GM23338 (cell line): ENCODE measurements around the gene ARRB1. TPM values are rescaled to one million over a fixed set of nuclear protein-coding genes. Genes with fewer than 3 reads are reported as not detected.

Experiments used
- ATAC-seq: fragments of 200-7000 bp; cut with Tn5 transposase; 3 replicates; pipeline ENCODE4 v1.9.1; 2020
- DNase-seq: peaks from one replicate; pipeline ENCODE4 v3.0.0-alpha.2; 2015; ENCODE audit warnings: low spot score
- H2AFZ ChIP-seq: fragments of 200-600 bp; sonication (generic); 2 replicates; pipeline ENCODE4 v1.8.0; 2016; ENCODE audit warnings: antibody characterized with exemption, mild to moderate bottlenecking, moderate library complexity
- H3F3A ChIP-seq: fragments of 200-600 bp; sonication (generic); replicated peaks from 2 replicates; pipeline ENCODE4 v1.8.0; 2017; ENCODE audit warnings: antibody characterized with exemption, mixed run types, low read depth
- H3K27ac ChIP-seq: fragments of 200-600 bp; sonication (generic); 2 replicates; pipeline ENCODE4 v1.6.1; 2016; ENCODE audit warnings: low read depth
- H3K27me3 ChIP-seq: fragments of 200-600 bp; sonication (generic); 2 replicates; pipeline ENCODE4 v1.8.0; 2016; ENCODE audit warnings: mild to moderate bottlenecking, mixed run types, moderate library complexity; ENCODE audit not compliant: insufficient read depth
- H3K36me3 ChIP-seq: fragments of 200-600 bp; sonication (generic); 2 replicates; pipeline ENCODE4 v1.8.0; 2016; ENCODE audit warnings: mild to moderate bottlenecking; ENCODE audit not compliant: insufficient read depth
- H3K4me1 ChIP-seq: fragments of 200-600 bp; sonication (generic); 2 replicates; pipeline ENCODE4 v1.8.0; 2016; ENCODE audit warnings: mild to moderate bottlenecking, moderate library complexity; ENCODE audit not compliant: insufficient read depth
- H3K4me2 ChIP-seq: fragments of 200-600 bp; sonication (generic); 2 replicates; pipeline ENCODE4 v1.7.1; 2017; ENCODE audit warnings: mixed run types
- H3K4me3 ChIP-seq: fragments of 200-600 bp; sonication (generic); 2 replicates; pipeline ENCODE4 v1.6.1; 2016; ENCODE audit warnings: mixed run types
- H3K79me2 ChIP-seq: fragments of 200-600 bp; sonication (generic); replicated peaks from 2 replicates; pipeline ENCODE4 v1.8.0; 2017; ENCODE audit warnings: mild to moderate bottlenecking; ENCODE audit not compliant: insufficient read depth
- H3K9me2 ChIP-seq: fragments of 200-600 bp; sonication (generic); 2 replicates; pipeline ENCODE4 v1.8.0; 2017; ENCODE audit not compliant: insufficient read depth
- H4K20me1 ChIP-seq: fragments of 200-600 bp; sonication (generic); replicated peaks from 2 replicates; pipeline ENCODE4 v1.8.0; 2017; ENCODE audit warnings: mild to moderate bottlenecking; ENCODE audit not compliant: insufficient read depth
- H3K27ac Mint-ChIP-seq: 2 replicates; pipeline ENCODE4 v1.8.0; 2020; ENCODE audit warnings: inconsistent platforms, mild to moderate bottlenecking, moderate library complexity, mixed read lengths
- H3K27me3 Mint-ChIP-seq: 3 replicates; pipeline ENCODE4 v1.8.0; 2022; ENCODE audit warnings: low read depth, mild to moderate bottlenecking, moderate library complexity, mixed read lengths, inconsistent platforms; ENCODE audit not compliant: insufficient read depth, poor library complexity
- H3K36me3 Mint-ChIP-seq: 3 replicates; pipeline ENCODE4 v1.8.0; 2021; ENCODE audit warnings: low read depth, mild to moderate bottlenecking, inconsistent platforms, moderate library complexity, mixed read lengths
- H3K4me1 Mint-ChIP-seq: 3 replicates; pipeline ENCODE4 v1.8.0; 2020; ENCODE audit warnings: mild to moderate bottlenecking, inconsistent platforms, mixed read lengths
- H3K4me3 Mint-ChIP-seq: 3 replicates; pipeline ENCODE4 v1.8.0; 2021; ENCODE audit warnings: moderate library complexity, mild to moderate bottlenecking, inconsistent platforms, mixed read lengths
- H3K9me3 Mint-ChIP-seq: 3 replicates; pipeline ENCODE4 v1.8.0; 2020; ENCODE audit warnings: moderate library complexity, mild to moderate bottlenecking, inconsistent platforms, mixed read lengths
- CREB1 ChIP-seq: fragments of 250-450 bp; sonication (Bioruptor Pico); IDR thresholded peaks from 2 replicates; pipeline ENCODE4 v1.5.0; 2020; ENCODE audit warnings: low read depth, mild to moderate bottlenecking, moderate library complexity
- EZH2 ChIP-seq: fragments of 200-600 bp; sonication (generic); IDR thresholded peaks from one replicate; pipeline ENCODE4 v1.8.0; 2017; ENCODE audit warnings: antibody characterized with exemption, mild to moderate bottlenecking, low read depth; ENCODE audit not compliant: unreplicated experiment
- EZH2phosphoT487 ChIP-seq: fragments of 200-600 bp; sonication (generic); IDR thresholded peaks from one replicate; pipeline ENCODE4 v1.8.1; 2018; ENCODE audit warnings: antibody characterized with exemption; ENCODE audit not compliant: unreplicated experiment
- NANOG ChIP-seq: IDR thresholded peaks from 2 replicates; pipeline ENCODE4 v1.6.1; 2016; ENCODE audit warnings: antibody characterized with exemption, borderline replicate concordance
- POLR2AphosphoS5 ChIP-seq: IDR thresholded peaks from 2 replicates; pipeline ENCODE4 v1.6.1; 2016; ENCODE audit warnings: antibody characterized with exemption, low read depth
- STAT1 ChIP-seq: IDR thresholded peaks from one replicate; pipeline ENCODE4 v1.6.1; 2016; ENCODE audit warnings: antibody characterized with exemption; ENCODE audit not compliant: unreplicated experiment
- ZNF114 ChIP-seq: fragments of 250-450 bp; sonication (Bioruptor Pico); IDR thresholded peaks from 2 replicates; pipeline ENCODE4 v1.5.0; 2020; ENCODE audit warnings: mild to moderate bottlenecking, moderate library complexity
- ZNF331 ChIP-seq: fragments of 250-450 bp; sonication (Bioruptor Pico); IDR thresholded peaks from 2 replicates; pipeline ENCODE4 v1.5.0; 2020; ENCODE audit warnings: low read depth, mild to moderate bottlenecking, moderate library complexity
- polyA plus RNA-seq: library from polyadenylated mRNA; unstranded; fragments of >200 nt; fragmentation: Nextera tagmentation; extraction: Ambion mirVana; gene quantifications from 2 replicates; pipeline ENCODE4 v1.2.1, GENCODE V29; 2016
- total RNA-seq: library from RNA; depleted of rRNA; stranded (reverse); fragments of >200 nt; shearing (Covaris generic); gene quantifications from 2 replicates; pipeline ENCODE4 v1.2.3, GENCODE V29; 2014
- TF ChIP-seq, protein P1 (sequence below): IDR thresholded peaks from one replicate; pipeline ENCODE4 v1.6.1; 2018; ENCODE audit warnings: antibody characterized with exemption; ENCODE audit not compliant: unreplicated experiment
- TF ChIP-seq, protein P2 (sequence below): IDR thresholded peaks from 2 replicates; pipeline ENCODE4 v1.6.1; 2016; ENCODE audit warnings: antibody characterized with exemption
- TF ChIP-seq, protein P3 (sequence below): fragments of 250-450 bp; sonication (Bioruptor Pico); IDR thresholded peaks from 2 replicates; pipeline ENCODE4 v1.5.0; 2020; ENCODE audit warnings: mild to moderate bottlenecking, moderate library complexity

ARRB1 gene
- total and polyA plus RNA-seq, 2 experiments from 2014 or later: 6.3 to 11.1 TPM

DNA sequence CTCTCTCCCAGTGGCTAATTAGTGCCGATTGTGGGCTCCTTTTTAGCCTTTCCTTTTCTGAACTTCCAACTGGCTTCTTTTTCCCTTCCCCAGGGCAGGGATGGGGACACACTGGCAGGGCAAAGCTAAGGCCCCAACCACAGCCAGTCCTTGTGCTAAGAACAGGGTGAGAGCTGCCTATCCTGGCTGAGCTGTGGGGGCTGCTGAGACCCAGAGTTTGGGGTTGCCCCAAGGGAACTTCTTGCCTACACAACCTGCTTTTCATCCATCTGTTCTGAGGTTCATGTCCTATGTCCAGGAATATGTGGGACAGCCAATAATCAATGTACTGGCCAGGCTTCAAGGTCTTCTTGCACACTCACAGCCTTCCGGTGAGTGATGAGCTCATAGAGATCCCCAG, 120.8 kb downstream of the ARRB1 start:
- H3K27me3 ChIP-seq: no peaks in the 10 kb centered on the region
- no peaks in the 10 kb centered on the region for H3K79me2 ChIP-seq
- TF ChIP-seq EZH2phosphoT487: no peak
- TF ChIP-seq, protein P1, sequence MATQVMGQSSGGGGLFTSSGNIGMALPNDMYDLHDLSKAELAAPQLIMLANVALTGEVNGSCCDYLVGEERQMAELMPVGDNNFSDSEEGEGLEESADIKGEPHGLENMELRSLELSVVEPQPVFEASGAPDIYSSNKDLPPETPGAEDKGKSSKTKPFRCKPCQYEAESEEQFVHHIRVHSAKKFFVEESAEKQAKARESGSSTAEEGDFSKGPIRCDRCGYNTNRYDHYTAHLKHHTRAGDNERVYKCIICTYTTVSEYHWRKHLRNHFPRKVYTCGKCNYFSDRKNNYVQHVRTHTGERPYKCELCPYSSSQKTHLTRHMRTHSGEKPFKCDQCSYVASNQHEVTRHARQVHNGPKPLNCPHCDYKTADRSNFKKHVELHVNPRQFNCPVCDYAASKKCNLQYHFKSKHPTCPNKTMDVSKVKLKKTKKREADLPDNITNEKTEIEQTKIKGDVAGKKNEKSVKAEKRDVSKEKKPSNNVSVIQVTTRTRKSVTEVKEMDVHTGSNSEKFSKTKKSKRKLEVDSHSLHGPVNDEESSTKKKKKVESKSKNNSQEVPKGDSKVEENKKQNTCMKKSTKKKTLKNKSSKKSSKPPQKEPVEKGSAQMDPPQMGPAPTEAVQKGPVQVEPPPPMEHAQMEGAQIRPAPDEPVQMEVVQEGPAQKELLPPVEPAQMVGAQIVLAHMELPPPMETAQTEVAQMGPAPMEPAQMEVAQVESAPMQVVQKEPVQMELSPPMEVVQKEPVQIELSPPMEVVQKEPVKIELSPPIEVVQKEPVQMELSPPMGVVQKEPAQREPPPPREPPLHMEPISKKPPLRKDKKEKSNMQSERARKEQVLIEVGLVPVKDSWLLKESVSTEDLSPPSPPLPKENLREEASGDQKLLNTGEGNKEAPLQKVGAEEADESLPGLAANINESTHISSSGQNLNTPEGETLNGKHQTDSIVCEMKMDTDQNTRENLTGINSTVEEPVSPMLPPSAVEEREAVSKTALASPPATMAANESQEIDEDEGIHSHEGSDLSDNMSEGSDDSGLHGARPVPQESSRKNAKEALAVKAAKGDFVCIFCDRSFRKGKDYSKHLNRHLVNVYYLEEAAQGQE: no peak
- TF ChIP-seq EZH2: no peak
- no peak for TF ChIP-seq POLR2AphosphoS5
- TF ChIP-seq CREB1 (CRISPR knock-in tag): no peak
- no peak overlapping the region for H3K27ac ChIP-seq
- Mint-ChIP-seq H3K27ac (no peak overlapping the region), H3K9me3 (no peaks in the 10 kb centered on the region), H3K27me3 (peaks cover 3% of the 10 kb centered on the region), H3K4me1 (peaks cover 11% of the 10 kb centered on the region), H3K4me3 (no peak overlapping the region), H3K36me3 (no peaks in the 10 kb centered on the region)
- no peaks in the 10 kb centered on the region for H3F3A ChIP-seq
- no peaks in the 10 kb centered on the region for H4K20me1 ChIP-seq
- H3K4me3 ChIP-seq: no peak overlapping the region
- H3K4me1 ChIP-seq: peaks cover under 1% of the 10 kb centered on the region; the same call in 1 of the 2 replicates
- no peak for DNase-seq
- H2AFZ ChIP-seq: no peak overlapping the region
- no peak overlapping the region for H3K4me2 ChIP-seq
- H3K36me3 ChIP-seq: no peaks in the 10 kb centered on the region
- no peak for ATAC-seq
- no peaks in the 10 kb centered on the region for H3K9me2 ChIP-seq

DNA sequence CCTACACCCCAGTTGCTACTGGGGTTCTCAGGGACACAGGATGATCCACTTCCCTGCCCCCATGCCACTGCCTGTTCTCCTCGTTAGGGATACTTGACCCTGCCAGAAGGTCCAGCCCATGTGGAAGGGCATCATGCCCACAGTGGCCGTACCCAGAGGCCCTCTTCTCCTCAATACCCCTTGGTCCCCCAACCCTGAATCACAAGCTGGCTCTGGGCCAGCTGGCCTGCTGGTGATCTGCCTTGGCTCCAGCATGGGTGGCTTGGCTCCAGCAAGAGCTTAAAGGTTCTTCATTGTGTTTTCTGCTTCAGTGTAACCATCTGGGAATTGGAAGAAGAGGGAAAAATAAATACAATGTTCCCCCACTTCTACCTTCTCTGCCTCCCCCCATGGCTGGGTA, 122.0 kb downstream of the ARRB1 start:
- Histone ChIP-seq H3K27me3 (no peaks in the 10 kb centered on the region), H3K36me3 (no peaks in the 10 kb centered on the region), H2AFZ (no peak overlapping the region), H3K4me2 (no peak overlapping the region), H3K4me3 (no peak overlapping the region), H4K20me1 (no peaks in the 10 kb centered on the region), H3K4me1 (no peaks in the 10 kb centered on the region), H3K79me2 (no peaks in the 10 kb centered on the region), H3K27ac (no peak overlapping the region), H3K9me2 (no peaks in the 10 kb centered on the region), H3F3A (no peaks in the 10 kb centered on the region)
- DNase-seq: no peak
- Mint-ChIP-seq H3K4me1 (peaks cover 9% of the 10 kb centered on the region), H3K9me3 (no peaks in the 10 kb centered on the region), H3K27ac (no peak overlapping the region), H3K27me3 (peaks cover 3% of the 10 kb centered on the region), H3K4me3 (no peak overlapping the region), H3K36me3 (no peaks in the 10 kb centered on the region)
- ATAC-seq: no peak
- TF ChIP-seq POLR2AphosphoS5: no peak
- no peak for TF ChIP-seq ZNF114 (CRISPR knock-in tag)
- no peak for TF ChIP-seq ZNF331 (CRISPR knock-in tag)
- TF ChIP-seq STAT1: no peak
- TF ChIP-seq, protein P2, sequence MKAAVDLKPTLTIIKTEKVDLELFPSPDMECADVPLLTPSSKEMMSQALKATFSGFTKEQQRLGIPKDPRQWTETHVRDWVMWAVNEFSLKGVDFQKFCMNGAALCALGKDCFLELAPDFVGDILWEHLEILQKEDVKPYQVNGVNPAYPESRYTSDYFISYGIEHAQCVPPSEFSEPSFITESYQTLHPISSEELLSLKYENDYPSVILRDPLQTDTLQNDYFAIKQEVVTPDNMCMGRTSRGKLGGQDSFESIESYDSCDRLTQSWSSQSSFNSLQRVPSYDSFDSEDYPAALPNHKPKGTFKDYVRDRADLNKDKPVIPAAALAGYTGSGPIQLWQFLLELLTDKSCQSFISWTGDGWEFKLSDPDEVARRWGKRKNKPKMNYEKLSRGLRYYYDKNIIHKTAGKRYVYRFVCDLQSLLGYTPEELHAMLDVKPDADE: no peak
- no peak for TF ChIP-seq NANOG
- TF ChIP-seq, protein P3, sequence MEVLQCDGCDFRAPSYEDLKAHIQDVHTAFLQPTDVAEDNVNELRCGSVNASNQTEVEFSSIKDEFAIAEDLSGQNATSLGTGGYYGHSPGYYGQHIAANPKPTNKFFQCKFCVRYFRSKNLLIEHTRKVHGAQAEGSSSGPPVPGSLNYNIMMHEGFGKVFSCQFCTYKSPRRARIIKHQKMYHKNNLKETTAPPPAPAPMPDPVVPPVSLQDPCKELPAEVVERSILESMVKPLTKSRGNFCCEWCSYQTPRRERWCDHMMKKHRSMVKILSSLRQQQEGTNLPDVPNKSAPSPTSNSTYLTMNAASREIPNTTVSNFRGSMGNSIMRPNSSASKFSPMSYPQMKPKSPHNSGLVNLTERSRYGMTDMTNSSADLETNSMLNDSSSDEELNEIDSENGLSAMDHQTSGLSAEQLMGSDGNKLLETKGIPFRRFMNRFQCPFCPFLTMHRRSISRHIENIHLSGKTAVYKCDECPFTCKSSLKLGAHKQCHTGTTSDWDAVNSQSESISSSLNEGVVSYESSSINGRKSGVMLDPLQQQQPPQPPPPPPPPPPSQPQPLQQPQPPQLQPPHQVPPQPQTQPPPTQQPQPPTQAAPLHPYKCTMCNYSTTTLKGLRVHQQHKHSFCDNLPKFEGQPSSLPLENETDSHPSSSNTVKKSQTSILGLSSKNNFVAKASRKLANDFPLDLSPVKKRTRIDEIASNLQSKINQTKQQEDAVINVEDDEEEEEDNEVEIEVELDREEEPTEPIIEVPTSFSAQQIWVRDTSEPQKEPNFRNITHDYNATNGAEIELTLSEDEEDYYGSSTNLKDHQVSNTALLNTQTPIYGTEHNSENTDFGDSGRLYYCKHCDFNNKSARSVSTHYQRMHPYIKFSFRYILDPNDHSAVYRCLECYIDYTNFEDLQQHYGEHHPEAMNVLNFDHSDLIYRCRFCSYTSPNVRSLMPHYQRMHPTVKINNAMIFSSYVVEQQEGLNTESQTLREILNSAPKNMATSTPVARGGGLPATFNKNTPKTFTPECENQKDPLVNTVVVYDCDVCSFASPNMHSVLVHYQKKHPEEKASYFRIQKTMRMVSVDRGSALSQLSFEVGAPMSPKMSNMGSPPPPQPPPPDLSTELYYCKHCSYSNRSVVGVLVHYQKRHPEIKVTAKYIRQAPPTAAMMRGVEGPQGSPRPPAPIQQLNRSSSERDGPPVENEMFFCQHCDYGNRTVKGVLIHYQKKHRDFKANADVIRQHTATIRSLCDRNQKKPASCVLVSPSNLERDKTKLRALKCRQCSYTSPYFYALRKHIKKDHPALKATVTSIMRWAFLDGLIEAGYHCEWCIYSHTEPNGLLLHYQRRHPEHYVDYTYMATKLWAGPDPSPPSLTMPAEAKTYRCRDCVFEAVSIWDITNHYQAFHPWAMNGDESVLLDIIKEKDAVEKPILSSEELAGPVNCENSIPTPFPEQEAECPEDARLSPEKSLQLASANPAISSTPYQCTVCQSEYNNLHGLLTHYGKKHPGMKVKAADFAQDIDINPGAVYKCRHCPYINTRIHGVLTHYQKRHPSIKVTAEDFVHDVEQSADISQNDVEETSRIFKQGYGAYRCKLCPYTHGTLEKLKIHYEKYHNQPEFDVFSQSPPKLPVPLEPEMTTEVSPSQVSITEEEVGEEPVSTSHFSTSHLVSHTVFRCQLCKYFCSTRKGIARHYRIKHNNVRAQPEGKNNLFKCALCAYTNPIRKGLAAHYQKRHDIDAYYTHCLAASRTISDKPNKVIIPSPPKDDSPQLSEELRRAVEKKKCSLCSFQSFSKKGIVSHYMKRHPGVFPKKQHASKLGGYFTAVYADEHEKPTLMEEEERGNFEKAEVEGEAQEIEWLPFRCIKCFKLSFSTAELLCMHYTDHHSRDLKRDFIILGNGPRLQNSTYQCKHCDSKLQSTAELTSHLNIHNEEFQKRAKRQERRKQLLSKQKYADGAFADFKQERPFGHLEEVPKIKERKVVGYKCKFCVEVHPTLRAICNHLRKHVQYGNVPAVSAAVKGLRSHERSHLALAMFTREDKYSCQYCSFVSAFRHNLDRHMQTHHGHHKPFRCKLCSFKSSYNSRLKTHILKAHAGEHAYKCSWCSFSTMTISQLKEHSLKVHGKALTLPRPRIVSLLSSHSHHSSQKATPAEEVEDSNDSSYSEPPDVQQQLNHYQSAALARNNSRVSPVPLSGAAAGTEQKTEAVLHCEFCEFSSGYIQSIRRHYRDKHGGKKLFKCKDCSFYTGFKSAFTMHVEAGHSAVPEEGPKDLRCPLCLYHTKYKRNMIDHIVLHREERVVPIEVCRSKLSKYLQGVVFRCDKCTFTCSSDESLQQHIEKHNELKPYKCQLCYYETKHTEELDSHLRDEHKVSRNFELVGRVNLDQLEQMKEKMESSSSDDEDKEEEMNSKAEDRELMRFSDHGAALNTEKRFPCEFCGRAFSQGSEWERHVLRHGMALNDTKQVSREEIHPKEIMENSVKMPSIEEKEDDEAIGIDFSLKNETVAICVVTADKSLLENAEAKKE (CRISPR knock-in tag): no peak
